HepG2 (cell line): Measurements from ENCODE around the gene COG4. TPM values are rescaled to one million over a fixed set of nuclear protein-coding genes. Genes with fewer than 3 reads are reported as not detected.

Experiments
- ATAC-seq: fragments of 200-7000 bp; cut with Tn5 transposase; 3 replicates; pipeline ENCODE4 v1.9.1; 2020; ENCODE audit warnings: mild to moderate bottlenecking, moderate library complexity
- BruUV-seq: library from RNA; stranded (reverse); fragments of 400-500 nt; replicated peaks from 2 replicates; lab custom pipeline; 2021; lab: Mats Ljungman, UMichigan
- CTCF ChIA-PET: fragments of 300-600 bp; formaldehyde crosslinking; extraction: SDS; loops from one replicate; lab custom pipeline; 2021; ENCODE audit warnings: low total read pairs, inconsistent platforms, low intra/inter-chr PET ratio; lab: Yijun Ruan, JAX
- POLR2A ChIA-PET: fragments of 350-600 bp; sonication (Branson Sonifier 250); formaldehyde crosslinking; loops from one replicate; lab custom pipeline; 2020; ENCODE audit warnings: antibody characterized with exemption, inconsistent platforms; lab: Yijun Ruan, JAX
- DNase-seq: peaks from one replicate; pipeline ENCODE4 v3.0.0-alpha.2; 2015; ENCODE audit warnings: low spot score
- FAIRE-seq: peaks from 3 replicates; lab custom pipeline; 2011; peaks lifted over from hg19 to GRCh38; lab: Jason Lieb, UNC
- H2AFZ ChIP-seq: one replicate; pipeline ENCODE4 v1.6.1; 2011; ENCODE audit warnings: low read length, inconsistent platforms
- H3K27ac ChIP-seq: fragments of 300-600 bp; 3 replicates; pipeline ENCODE4 v1.8.0; 2011; ENCODE audit warnings: mixed run types, mild to moderate bottlenecking, mixed read lengths, low read length, inconsistent platforms; ENCODE audit not compliant: insufficient read depth; ENCODE audit errors: extremely low read length
- H3K27me3 ChIP-seq, 2 experiments: fragments of 200-600 bp in 1 of 2; 2 replicates in 1 of 2; 3 replicates in 1 of 2; pipeline versions ENCODE4 v1.6.0 to v1.8.0; 2011; ENCODE audit warnings: low read length in 2 of 2, mild to moderate bottlenecking in 2 of 2, moderate library complexity in 2 of 2, inconsistent platforms in 1 of 2; ENCODE audit not compliant: insufficient read depth in 2 of 2, control insufficient read depth in 1 of 2
- H3K36me3 ChIP-seq, 2 experiments: fragments of 200-600 bp in 1 of 2; replicated peaks in 1 of 2; 2 replicates in 1 of 2; 3 replicates in 1 of 2; pipeline versions ENCODE4 v1.5.1 to v1.8.0; 2011; ENCODE audit warnings: low read length in 2 of 2, inconsistent platforms in 1 of 2; ENCODE audit not compliant: insufficient read depth in 2 of 2, control insufficient read depth in 1 of 2
- H3K4me1 ChIP-seq: 2 replicates; pipeline ENCODE4 v1.5.1; 2012; ENCODE audit warnings: low read length, inconsistent platforms; ENCODE audit not compliant: insufficient read depth
- H3K4me2 ChIP-seq: 2 replicates; pipeline ENCODE4 v1.6.0; 2011; ENCODE audit warnings: low read depth, low read length, inconsistent platforms
- H3K4me3 ChIP-seq, 3 experiments: fragments of 200-600 bp in 1 of 3; sonication (generic), shearing (Covaris generic) in 1 of 3; replicated peaks in 1 of 3; 2 replicates each; pipeline ENCODE4 v1.5.1; 2011 to 2016; ENCODE audit warnings: low read length in 3 of 3, inconsistent platforms in 2 of 3, low read depth in 2 of 3, mild to moderate bottlenecking in 2 of 3, control low read depth in 1 of 3, mixed read lengths in 1 of 3; ENCODE audit not compliant: insufficient read depth in 1 of 3
- H3K79me2 ChIP-seq: one replicate; pipeline ENCODE4 v1.6.1; 2011; ENCODE audit warnings: low read length, inconsistent platforms; ENCODE audit not compliant: insufficient read depth
- H3K9ac ChIP-seq: 2 replicates; pipeline ENCODE4 v1.6.0; 2011; ENCODE audit warnings: mild to moderate bottlenecking, low read depth, low read length, inconsistent platforms; ENCODE audit not compliant: insufficient read depth
- H3K9me3 ChIP-seq: 2 replicates; pipeline ENCODE4 v1.5.1; 2012; ENCODE audit warnings: mild to moderate bottlenecking, low read length
- H4K20me1 ChIP-seq: 2 replicates; pipeline ENCODE4 v1.6.0; 2011; ENCODE audit warnings: inconsistent platforms, mild to moderate bottlenecking, low read length, moderate library complexity; ENCODE audit not compliant: insufficient read depth
- CTCF ChIP-seq: sonication (generic); formaldehyde crosslinking; IDR thresholded peaks from 2 replicates; pipeline ENCODE4 v1.5.0; 2020; ENCODE audit warnings: mild to moderate bottlenecking, missing genetic modification reagents, moderate library complexity
- PTBP1 ChIP-seq: fragments of 200-400 bp; formaldehyde crosslinking; IDR thresholded peaks from 2 replicates; pipeline ENCODE4 v1.6.1; 2018; ENCODE audit warnings: low read length, low read depth; ENCODE audit not compliant: poor library complexity, severe bottlenecking
- RBFOX2 ChIP-seq: fragments of 200-400 bp; formaldehyde crosslinking; IDR thresholded peaks from 2 replicates; pipeline ENCODE4 v1.6.1; 2017; ENCODE audit warnings: low read depth, mild to moderate bottlenecking, low read length
- SOX6 ChIP-seq, 2 experiments: fragments of 450-650 bp in 1 of 2; sonication (generic) in 1 of 2; formaldehyde crosslinking in 1 of 2; IDR thresholded peaks; 2 replicates each; pipeline versions ENCODE4 v1.4.0 to v1.6.1; 2017 to 2020; ENCODE audit warnings: antibody characterized with exemption in 1 of 2, mild to moderate bottlenecking in 1 of 2, missing genetic modification reagents in 1 of 2
- ZMAT5 ChIP-seq: sonication (generic); formaldehyde crosslinking; IDR thresholded peaks from 2 replicates; pipeline ENCODE4 v1.5.0; 2020; ENCODE audit warnings: mild to moderate bottlenecking, low read depth, missing genetic modification reagents, borderline replicate concordance
- ZNF160 ChIP-seq: sonication (generic); formaldehyde crosslinking; IDR thresholded peaks from 2 replicates; pipeline ENCODE4 v1.8.0; 2022; ENCODE audit warnings: mild to moderate bottlenecking, inconsistent platforms, missing genetic modification reagents
- ZNF687 ChIP-seq: sonication (generic); formaldehyde crosslinking; IDR thresholded peaks from 2 replicates; pipeline ENCODE4 v1.5.1; 2020; ENCODE audit warnings: mild to moderate bottlenecking, missing genetic modification reagents, moderate library complexity
- ZNF773 ChIP-seq: sonication (generic); formaldehyde crosslinking; IDR thresholded peaks from 2 replicates; pipeline ENCODE4 v1.4.0; 2020; ENCODE audit warnings: missing genetic modification reagents, borderline replicate concordance
- ZNF781 ChIP-seq: sonication (generic); formaldehyde crosslinking; IDR thresholded peaks from 2 replicates; pipeline ENCODE4 v1.5.1; 2020; ENCODE audit warnings: borderline replicate concordance, mild to moderate bottlenecking, missing genetic modification reagents; ENCODE audit errors: not compliant biosample characterization
- whole genome bisulfite sequencing: methylation state at CpG from one replicate; pipeline ENCODE4 v1.1.6; 2017; ENCODE audit warnings: low lambda C conversion rate; 5-methylcytosine and 5-hydroxymethylcytosine counted together
- in situ Hi-C: cut with HindIII; loops from 2 replicates; pipeline ENCODE4 v1.10.0; 2017; ENCODE audit warnings: low pct_unique_long_range_greater_than_20kb; ENCODE audit not compliant: extremely low pct_ligation_motif_present
- intact Hi-C: fragments of 100-400 bp; cut with micrococcal nuclease; formaldehyde crosslinking; loops from one replicate; pipeline ENCODE4 v1.10.0; 2022; ENCODE audit not compliant: unreplicated experiment
- polyA plus RNA-seq, 8 experiments: library from polyadenylated mRNA; depleted of rRNA in 3 of 8; stranded (reverse) in 7 of 8; unstranded in 1 of 8; fragments of >200 nt; fragmentation: Illumina TruSeq in 4 of 8; extraction: Trizol in 4 of 8; gene quantifications; 2 replicates each; pipeline versions ENCODE4 v1.2.1 to v1.2.3, GENCODE V29; 2011 to 2016; ENCODE audit warnings: low read depth in 4 of 8, missing spikeins in 1 of 8, mixed read lengths in 1 of 8; ENCODE audit not compliant: insufficient read depth in 1 of 8
- total RNA-seq, 5 experiments: library from RNA; depleted of rRNA; stranded (reverse); fragments of >200 nt; fragmentation: Illumina TruSeq; extraction: Trizol; gene quantifications; 2 replicates each; pipeline ENCODE4 v1.2.3, GENCODE V29; 2016; ENCODE audit warnings: low read depth in 1 of 5

Gene COG4
- total and polyA plus RNA-seq, 2 of the 13 experiments (the other 11 are each of a cell fraction or from before 2014, with no cell fraction given), result 51.1 to 73.8 TPM

- TF ChIP-seq CTCF (CRISPR knock-in tag), result peak; percentile 35
- TF ChIP-seq, all 625 proteins: peak for 4
Measured at GRCh38 chr16:70529051-70529777, 5.9 kb upstream of the COG4 start (continued).

- ATAC-seq (no peak), DNase-seq (no peak), FAIRE-seq (no peak)
- 94% methylated on average over 8 of the region's 8 CpGs for WGBS
- H3K27ac ChIP-seq, result no peak overlapping the region
- TF ChIP-seq ZMAT5 (no peak), SOX6 (IDR thresholded peaks at IDR 0.05) (no peak), SOX6 (CRISPR knock-in tag; IDR thresholded peaks at IDR 0.05) (no peak), ZNF773 (CRISPR knock-in tag) (no peak), ZNF160 (CRISPR knock-in tag) (no peak), ZNF687 (CRISPR knock-in tag) (no peak), RBFOX2 (peak; percentile 53), ZNF781 (CRISPR knock-in tag) (no peak), PTBP1 (no peak)
- no peak overlapping the region for H3K9ac ChIP-seq
- H3K4me2 ChIP-seq, result peak overlapping the region; percentile 60
- BruUV-seq, result no TSS peak
- no peaks in the 10 kb centered on the region for H3K9me3 ChIP-seq
- in situ Hi-C loops, result no loop called here
- intact Hi-C loops, result no loop called here
- peaks cover 45% of the 10 kb centered on the region for H3K4me1 ChIP-seq
- H3K4me3 ChIP-seq, result peak overlapping the region in 2 of 3 experiments; percentile 3 to 43; a peak in 1 of 6 replicates
- H4K20me1 ChIP-seq, result peaks cover 59% of the 10 kb centered on the region
- peaks cover 80% of the 10 kb centered on the region for H3K79me2 ChIP-seq
- POLR2A ChIA-PET, result no interaction called here
- CTCF ChIA-PET, result no interaction called here
- peaks cover 0 to 5% of the 10 kb centered on the region in 2 experiments; a peak in 1 of 5 replicates for H3K27me3 ChIP-seq
- no peak overlapping the region for H2AFZ ChIP-seq
- H3K36me3 ChIP-seq, result peaks cover 28 to 55% of the 10 kb centered on the region in 2 experiments
Measured at GRCh38 chr16:70527315-70527996, 4.1 kb upstream of the COG4 start.
